Lower leg skin (tissue), 4 donors: ENCODE data around the gene GALR1. TPM values are rescaled to one million over a fixed set of nuclear protein-coding genes. Genes with fewer than 3 reads are reported as not detected.

Source experiments
- DNase-seq, 2 donors: peaks; one replicate each; pipeline ENCODE4 v3.0.0-alpha.2; 2019; ENCODE audit warnings: low spot score in 2 of 2
- H3K4me3 ChIP-seq: fragments of 200-600 bp; sonication (generic); 2 replicates; pipeline ENCODE4 v1.5.1; 2017; ENCODE audit warnings: mild to moderate bottlenecking, low read depth; ENCODE audit not compliant: poor library complexity, severe bottlenecking
- CTCF ChIP-seq, 3 donors: fragments of 450-650 bp; IDR thresholded peaks; one replicate each; pipeline ENCODE4 v1.5.1; 2016; ENCODE audit warnings: antibody characterized with exemption in 3 of 3, mild to moderate bottlenecking in 3 of 3, moderate library complexity in 2 of 3
- POLR2A ChIP-seq, 2 donors: fragments of 450-650 bp; IDR thresholded peaks; one replicate each; pipeline ENCODE4 v1.6.1; 2016 to 2017; ENCODE audit warnings: antibody characterized with exemption in 2 of 2, mild to moderate bottlenecking in 1 of 2, moderate library complexity in 1 of 2
- WGBS, 2 donors: methylation state at CpG; one replicate each; pipeline ENCODE4 v1.1.5; 2018; 5-methylcytosine and 5-hydroxymethylcytosine counted together
- intact Hi-C: fragments of 100-400 bp; cut with DNase I; formaldehyde crosslinking; loops from one replicate; pipeline ENCODE4 v1.15.0; 2023; ENCODE audit warnings: low total_unique reads
- total RNA-seq, 4 donors: library from RNA; depleted of rRNA; stranded (reverse); fragments of >200 nt; gene quantifications; one replicate each; pipeline ENCODE4 v1.1.0, GENCODE V29; 2016

The GALR1 gene
- total RNA-seq, result not detected

GRCh38 chr18:77249569-77250500 lies at the start of gene GALR1:
Gene GALR1, plus strand, starts transcription at chr18:77249848. Its CDS starts 701 bp downstream, at chr18:77250549.
- WGBS, 2 donors, result 1% methylated on average over 43 to 51 of the region's 98 CpGs
- intact Hi-C loops, result no loop called here
- H3K4me3 ChIP-seq, result no peak within 1 kb of the TSS
- TF ChIP-seq CTCF (IDR thresholded peaks at IDR 0.05) (no peak), POLR2A (IDR thresholded peaks at IDR 0.05) (no peak)
- DNase-seq, result no peak

- H3K4me3 ChIP-seq, result no peak overlapping the region
- DNase-seq, result no peak
- 84 to 93% methylated on average over 4 of the region's 4 CpGs for WGBS, 2 donors
- intact Hi-C loops, result no loop called here
- TF ChIP-seq CTCF (IDR thresholded peaks at IDR 0.05) (no peak), POLR2A (IDR thresholded peaks at IDR 0.05) (no peak)
Measured at GRCh38 chr18:77201506-77201905, 48.1 kb upstream of the GALR1 start.

- intact Hi-C loops, result no loop called here
- no peak overlapping the region for H3K4me3 ChIP-seq
- DNase-seq, result no peak
- TF ChIP-seq CTCF (IDR thresholded peaks at IDR 0.05), result no peak
- no peak for TF ChIP-seq POLR2A (IDR thresholded peaks at IDR 0.05)
- WGBS, 2 donors, result 90 to 91% methylated on average over 7 of the region's 7 CpGs
Measured at GRCh38 chr18:77202329-77202728, 47.3 kb upstream of the GALR1 start.

- TF ChIP-seq POLR2A (IDR thresholded peaks at IDR 0.05) (no peak), CTCF (IDR thresholded peaks at IDR 0.05) (no peak)
- WGBS, 2 donors, result 81 to 83% methylated on average over 11 to 12 of the region's 12 CpGs
- intact Hi-C loops, result no loop called here
- DNase-seq, result no peak
- no peak overlapping the region for H3K4me3 ChIP-seq
Measured at GRCh38 chr18:77203071-77203470, 46.6 kb upstream of the GALR1 start.

- DNase-seq, result no peak
- intact Hi-C loops, result no loop called here
- 83 to 92% methylated on average over 4 of the region's 4 CpGs for WGBS, 2 donors
- TF ChIP-seq POLR2A (IDR thresholded peaks at IDR 0.05) (no peak), CTCF (IDR thresholded peaks at IDR 0.05) (no peak)
- H3K4me3 ChIP-seq, result no peak overlapping the region
Measured at GRCh38 chr18:77203851-77204250, 45.8 kb upstream of the GALR1 start.
